ENCODE results near the gene OVCA2.
A peak's percentile ranks its signal among the peaks of the same experiment; 100 is the strongest.

OVCA2 gene

DNA sequence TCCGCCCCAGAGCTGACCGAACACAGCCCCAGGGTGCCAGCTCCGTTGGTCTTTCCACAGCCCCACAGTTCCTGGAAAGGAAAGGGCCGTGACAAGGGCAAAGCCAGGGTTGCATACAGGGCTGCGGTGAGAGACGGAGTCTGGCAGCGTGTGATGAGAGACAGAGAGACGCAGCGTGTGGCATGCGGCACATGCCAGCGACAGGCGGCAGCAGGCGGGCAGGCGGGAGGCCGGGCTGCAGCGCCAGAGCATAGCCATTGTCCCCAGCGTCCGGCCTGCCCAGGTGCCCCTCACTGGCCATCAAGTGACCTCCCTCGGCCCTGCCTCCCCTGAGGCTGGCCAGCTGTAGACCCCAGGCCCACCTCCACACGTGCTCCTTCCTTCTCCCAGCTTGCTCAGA is 25.3 kb upstream of the OVCA2 start:
- no peak overlapping the region for H3K4me3 ChIP-seq (ENCODE audit: extremely low read depth, insufficient read depth, low read length, poor library complexity, severe bottlenecking)
- WGBS, 2 experiments (ENCODE audit: insufficient coverage in 2 of 2), result 90 to 92% methylated on average over 17 to 20 of the region's 20 CpGs
- H3K4me1 ChIP-seq (ENCODE audit: control insufficient read depth, insufficient read depth, low read length, poor library complexity, severe bottlenecking), result peaks cover 3% of the 10 kb centered on the region
- no peak overlapping the region for H3K27ac ChIP-seq (ENCODE audit: low read depth, low read length, severe bottlenecking)
- no peaks in the 10 kb centered on the region for H3K9me3 ChIP-seq (ENCODE audit: control insufficient read depth, low read length)
- H3K36me3 ChIP-seq (ENCODE audit: control insufficient read depth, insufficient read depth, low read length), result no peaks in the 10 kb centered on the region

DNA sequence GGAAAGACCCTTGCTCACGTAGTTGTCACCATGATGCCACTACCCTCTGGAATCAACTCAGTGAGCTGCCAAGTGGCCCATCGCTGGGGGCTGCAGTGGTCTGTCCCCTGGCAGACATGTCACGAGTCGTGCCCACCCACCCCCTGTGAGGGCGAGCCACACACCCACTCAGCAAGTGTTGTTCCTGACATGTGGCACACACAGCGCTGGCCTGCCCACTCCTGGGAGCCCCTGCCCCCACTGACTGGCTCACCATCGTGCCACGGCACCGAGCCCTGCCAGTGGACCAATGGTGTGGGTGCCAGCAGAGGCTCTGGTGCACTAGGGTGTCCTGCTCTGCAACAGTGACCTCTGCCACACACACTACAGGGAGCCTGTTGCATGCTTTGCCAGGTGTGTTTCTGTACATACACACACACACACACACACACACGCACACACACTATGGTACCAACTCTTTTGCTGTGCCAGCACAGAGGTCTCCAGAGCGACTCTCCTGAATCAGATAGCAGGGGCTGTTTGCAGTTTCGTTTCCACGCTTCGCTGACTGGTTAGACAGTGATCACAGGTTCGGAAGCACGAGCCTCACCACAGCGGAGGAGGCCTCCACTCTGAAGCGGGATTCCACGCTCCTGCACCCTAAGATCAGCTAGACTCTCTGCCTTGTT is 24.4 kb upstream of the OVCA2 start:
- 92 to 93% methylated on average over 15 to 19 of the region's 19 CpGs for WGBS, 2 experiments (ENCODE audit: insufficient coverage in 2 of 2)

DNA sequence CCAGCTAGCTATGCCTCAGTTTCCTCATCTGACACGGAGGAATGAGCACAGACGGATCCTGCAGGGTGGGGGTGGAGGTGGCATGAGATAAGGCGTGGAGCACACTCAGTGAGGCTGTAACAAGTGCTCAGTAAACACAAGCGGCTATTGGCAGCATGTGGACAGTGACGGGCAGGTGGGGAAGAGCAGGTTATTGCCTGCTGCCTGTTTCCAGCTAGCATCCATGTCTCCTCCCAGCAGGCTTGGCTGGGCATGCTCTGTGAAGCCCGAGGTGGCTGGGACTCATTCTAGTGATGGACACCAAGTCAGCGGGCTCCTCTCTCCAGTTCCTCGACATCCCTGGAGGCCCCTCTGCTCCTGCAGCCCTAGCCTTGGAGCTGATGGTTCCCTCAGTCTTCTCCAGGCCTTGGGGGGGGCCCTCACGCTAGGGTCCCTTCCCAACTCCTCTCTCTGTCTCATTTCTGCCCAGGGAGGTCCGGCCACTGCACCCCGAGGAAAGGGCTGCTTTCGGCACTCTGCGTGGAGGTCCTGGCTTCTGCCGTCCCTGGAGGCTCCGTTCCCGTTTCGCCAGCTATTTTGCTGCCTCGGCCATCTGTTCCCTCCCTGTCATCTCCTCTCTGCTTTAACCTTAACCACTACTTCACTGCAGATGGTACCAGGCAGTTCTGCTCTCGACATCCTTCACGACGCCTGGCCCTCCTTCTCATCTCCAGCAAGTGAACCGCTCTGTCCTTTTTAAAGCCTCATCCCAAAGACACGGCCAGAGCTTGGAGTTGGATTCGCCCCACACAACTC is 22.9 kb upstream of the OVCA2 start:
- Histone ChIP-seq H3K27ac (ENCODE audit: low read depth, low read length, severe bottlenecking) (no peak overlapping the region), H3K9me3 (ENCODE audit: control insufficient read depth, low read length) (no peaks in the 10 kb centered on the region), H3K4me3 (ENCODE audit: extremely low read depth, insufficient read depth, low read length, poor library complexity, severe bottlenecking) (no peak overlapping the region), H3K36me3 (ENCODE audit: control insufficient read depth, insufficient read depth, low read length) (no peaks in the 10 kb centered on the region), H3K4me1 (ENCODE audit: control insufficient read depth, insufficient read depth, low read length, poor library complexity, severe bottlenecking) (no peaks in the 10 kb centered on the region)
- 81 to 87% methylated on average over 16 to 24 of the region's 24 CpGs for WGBS, 2 experiments (ENCODE audit: insufficient coverage in 2 of 2)

More for the DNA sequence above, 24.4 kb upstream of the OVCA2 start:
- Histone ChIP-seq H3K9me3 (ENCODE audit: control insufficient read depth, low read length) (no peaks in the 10 kb centered on the region), H3K36me3 (ENCODE audit: control insufficient read depth, insufficient read depth, low read length) (no peaks in the 10 kb centered on the region), H3K4me1 (ENCODE audit: control insufficient read depth, insufficient read depth, low read length, poor library complexity, severe bottlenecking) (no peaks in the 10 kb centered on the region), H3K4me3 (ENCODE audit: extremely low read depth, insufficient read depth, low read length, poor library complexity, severe bottlenecking) (no peak overlapping the region), H3K27ac (ENCODE audit: low read depth, low read length, severe bottlenecking) (no peak overlapping the region)

DNA sequence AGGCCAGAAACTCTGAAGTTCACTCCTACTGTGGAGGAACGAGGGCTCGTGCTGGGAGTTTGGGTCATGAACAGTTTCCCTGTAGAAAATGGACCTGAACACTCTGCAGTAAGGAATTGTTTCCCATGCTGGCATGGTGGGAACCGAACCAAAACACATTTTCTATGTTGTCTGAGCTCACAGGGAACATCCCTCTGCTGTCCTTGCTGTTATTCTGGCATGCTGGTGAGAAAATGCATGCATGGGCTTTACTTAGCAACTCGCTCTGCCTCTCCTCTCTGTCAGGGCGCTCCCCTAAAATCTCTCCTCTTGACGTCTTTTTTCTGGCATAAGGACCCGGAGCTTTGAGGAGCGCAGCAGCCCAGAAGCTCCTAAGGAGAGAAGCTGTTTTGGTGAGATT is 22.1 kb upstream of the OVCA2 start:
- Histone ChIP-seq H3K4me3 (ENCODE audit: extremely low read depth, insufficient read depth, low read length, poor library complexity, severe bottlenecking) (no peak overlapping the region), H3K27ac (ENCODE audit: low read depth, low read length, severe bottlenecking) (no peak overlapping the region), H3K36me3 (ENCODE audit: control insufficient read depth, insufficient read depth, low read length) (no peaks in the 10 kb centered on the region), H3K9me3 (ENCODE audit: control insufficient read depth, low read length) (no peaks in the 10 kb centered on the region), H3K4me1 (ENCODE audit: control insufficient read depth, insufficient read depth, low read length, poor library complexity, severe bottlenecking) (no peaks in the 10 kb centered on the region)
- WGBS, 2 experiments (ENCODE audit: insufficient coverage in 2 of 2), result 92 to 94% methylated on average over 5 to 7 of the region's 8 CpGs

DNA sequence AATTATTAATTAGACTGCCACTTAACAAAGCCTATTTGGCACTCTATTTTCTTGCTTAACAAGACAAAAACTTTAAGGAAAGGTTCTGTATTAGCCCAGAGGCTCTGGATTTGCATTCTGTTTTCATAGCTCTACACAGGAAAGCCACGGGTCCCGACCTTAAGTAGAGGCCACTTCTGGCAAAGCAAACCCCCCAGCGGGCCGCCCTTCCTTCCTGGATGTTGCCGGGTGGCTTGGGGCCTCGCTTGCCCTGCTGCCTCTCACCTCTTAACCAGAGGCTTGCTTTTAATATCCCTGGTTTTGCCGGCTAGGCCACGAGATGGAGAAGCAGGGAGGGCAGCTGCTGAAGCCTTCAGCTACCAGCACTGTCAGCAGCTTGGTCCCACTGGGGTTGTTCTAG is 21.1 kb upstream of the OVCA2 start:
- no peaks in the 10 kb centered on the region for H3K4me1 ChIP-seq (ENCODE audit: control insufficient read depth, insufficient read depth, low read length, poor library complexity, severe bottlenecking)
- WGBS, 2 experiments (ENCODE audit: insufficient coverage in 2 of 2), result 40 to 78% methylated on average over 1 to 8 of the region's 8 CpGs
- no peak overlapping the region for H3K4me3 ChIP-seq (ENCODE audit: extremely low read depth, insufficient read depth, low read length, poor library complexity, severe bottlenecking)
- H3K27ac ChIP-seq (ENCODE audit: low read depth, low read length, severe bottlenecking), result no peak overlapping the region
- H3K36me3 ChIP-seq (ENCODE audit: control insufficient read depth, insufficient read depth, low read length), result no peaks in the 10 kb centered on the region
- no peaks in the 10 kb centered on the region for H3K9me3 ChIP-seq (ENCODE audit: control insufficient read depth, low read length)

DNA sequence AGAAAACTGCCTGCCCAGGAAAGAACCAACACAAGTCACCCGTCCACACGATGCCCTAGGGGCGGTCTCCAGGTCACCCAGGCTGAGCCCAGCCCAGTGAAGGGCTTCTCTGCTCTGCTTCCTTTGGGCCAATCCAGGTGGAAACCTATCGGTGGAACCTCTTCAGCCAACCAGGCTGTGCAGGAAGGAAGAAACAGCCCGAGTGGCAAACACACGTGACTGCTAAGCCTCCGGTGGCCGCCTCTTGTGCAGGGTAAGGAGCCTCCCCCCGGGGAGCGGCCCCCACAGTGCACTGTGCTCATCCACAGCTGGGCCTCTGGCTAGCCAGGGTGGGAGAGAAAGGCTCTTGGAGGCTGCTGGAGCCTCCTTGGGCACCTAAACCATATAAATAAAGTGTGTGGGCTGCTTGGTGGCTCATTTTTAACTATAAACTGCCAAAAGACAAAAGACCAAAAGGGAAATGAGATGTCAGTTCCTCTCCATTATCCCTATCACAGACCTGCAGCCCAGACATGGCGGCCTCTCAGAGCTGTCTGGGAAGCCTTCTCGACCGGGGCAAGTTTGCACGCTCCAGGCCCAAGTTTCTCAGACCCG is 19.1 kb upstream of the OVCA2 start:
- Histone ChIP-seq H3K27ac (ENCODE audit: low read depth, low read length, severe bottlenecking) (no peak overlapping the region), H3K36me3 (ENCODE audit: control insufficient read depth, insufficient read depth, low read length) (no peaks in the 10 kb centered on the region), H3K4me1 (ENCODE audit: control insufficient read depth, insufficient read depth, low read length, poor library complexity, severe bottlenecking) (no peaks in the 10 kb centered on the region), H3K4me3 (ENCODE audit: extremely low read depth, insufficient read depth, low read length, poor library complexity, severe bottlenecking) (no peak overlapping the region), H3K9me3 (ENCODE audit: control insufficient read depth, low read length) (no peaks in the 10 kb centered on the region)
- WGBS, 2 experiments (ENCODE audit: insufficient coverage in 2 of 2), result 88 to 90% methylated on average over 13 to 14 of the region's 15 CpGs

GRCh38 chr17:2023256-2023655 is 18.6 kb upstream of the OVCA2 start:
- Histone ChIP-seq H3K27ac (ENCODE audit: low read depth, low read length, severe bottlenecking) (no peak overlapping the region), H3K9me3 (ENCODE audit: control insufficient read depth, low read length) (no peaks in the 10 kb centered on the region), H3K4me1 (ENCODE audit: control insufficient read depth, insufficient read depth, low read length, poor library complexity, severe bottlenecking) (no peaks in the 10 kb centered on the region), H3K4me3 (ENCODE audit: extremely low read depth, insufficient read depth, low read length, poor library complexity, severe bottlenecking) (no peak overlapping the region), H3K36me3 (ENCODE audit: control insufficient read depth, insufficient read depth, low read length) (no peaks in the 10 kb centered on the region)
- 32 to 40% methylated on average over 9 to 14 of the region's 16 CpGs for WGBS, 2 experiments (ENCODE audit: insufficient coverage in 2 of 2)

DNA sequence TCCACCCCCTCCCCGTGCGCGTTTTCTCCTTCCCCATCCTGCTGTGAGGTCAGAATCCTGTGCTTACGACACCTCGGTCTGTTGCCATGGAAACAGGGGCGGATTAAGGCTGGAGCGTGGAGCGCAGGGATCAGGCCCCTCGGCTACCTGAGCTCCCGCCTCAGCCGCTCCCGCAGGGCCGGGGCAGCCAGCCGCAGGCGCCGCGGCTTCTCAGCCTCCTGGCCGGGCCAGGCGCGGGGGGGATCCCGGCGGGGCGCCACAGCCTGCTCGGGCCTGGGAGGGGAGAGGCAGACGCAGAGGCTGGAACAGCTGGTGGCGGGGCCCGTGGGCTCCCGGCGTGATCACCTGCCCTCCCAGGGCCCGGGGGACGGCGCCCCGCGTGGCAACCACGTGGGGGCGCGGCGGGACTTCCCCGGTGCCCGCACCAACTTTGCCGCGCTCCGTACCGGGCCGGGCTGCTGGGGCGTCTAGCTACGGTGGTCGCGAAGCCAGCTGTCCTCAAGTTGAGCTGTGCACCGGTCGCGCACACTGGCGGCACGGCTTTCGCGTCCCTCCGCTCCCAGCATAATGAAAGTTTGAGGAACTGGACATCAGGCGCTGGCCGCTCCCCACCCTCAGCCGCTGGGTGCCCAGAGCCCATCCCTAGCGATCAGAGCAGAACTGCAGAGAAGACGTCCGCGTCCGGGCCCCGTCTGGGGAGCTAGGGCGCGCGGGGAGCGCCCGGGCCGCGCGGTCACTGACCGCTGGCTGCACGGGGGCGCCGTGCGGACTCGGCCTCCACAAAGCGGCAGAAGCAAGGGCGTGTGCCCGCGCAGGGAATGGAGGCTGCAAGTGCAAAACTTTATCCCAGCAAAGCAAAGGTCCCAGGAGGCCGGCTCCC is 17.9 kb upstream of the OVCA2 start:
- Histone ChIP-seq H3K36me3 (ENCODE audit: control insufficient read depth, insufficient read depth, low read length) (no peaks in the 10 kb centered on the region), H3K4me1 (ENCODE audit: control insufficient read depth, insufficient read depth, low read length, poor library complexity, severe bottlenecking) (no peaks in the 10 kb centered on the region), H3K27ac (ENCODE audit: low read depth, low read length, severe bottlenecking) (no peak overlapping the region), H3K9me3 (ENCODE audit: control insufficient read depth, low read length) (no peaks in the 10 kb centered on the region), H3K4me3 (ENCODE audit: extremely low read depth, insufficient read depth, low read length, poor library complexity, severe bottlenecking) (peak overlapping the region; percentile 42)
- WGBS, 2 experiments (ENCODE audit: insufficient coverage in 2 of 2), result 2% methylated on average over 59 to 74 of the region's 85 CpGs

- Histone ChIP-seq H3K27ac (ENCODE audit: low read depth, low read length, severe bottlenecking) (no peak overlapping the region), H3K36me3 (ENCODE audit: control insufficient read depth, insufficient read depth, low read length) (no peaks in the 10 kb centered on the region), H3K9me3 (ENCODE audit: control insufficient read depth, low read length) (no peaks in the 10 kb centered on the region), H3K4me3 (ENCODE audit: extremely low read depth, insufficient read depth, low read length, poor library complexity, severe bottlenecking) (peak overlapping the region; percentile 42), H3K4me1 (ENCODE audit: control insufficient read depth, insufficient read depth, low read length, poor library complexity, severe bottlenecking) (no peaks in the 10 kb centered on the region)
- 0 to 1% methylated on average over 69 to 70 of the region's 73 CpGs for WGBS, 2 experiments (ENCODE audit: insufficient coverage in 2 of 2)
Measured at GRCh38 chr17:2024572-2025219, 17.1 kb upstream of the OVCA2 start.

- Histone ChIP-seq H3K9me3 (ENCODE audit: control insufficient read depth, low read length) (no peaks in the 10 kb centered on the region), H3K36me3 (ENCODE audit: control insufficient read depth, insufficient read depth, low read length) (no peaks in the 10 kb centered on the region), H3K27ac (ENCODE audit: low read depth, low read length, severe bottlenecking) (no peak within 1 kb of the TSS), H3K4me3 (ENCODE audit: extremely low read depth, insufficient read depth, low read length, poor library complexity, severe bottlenecking) (peak within 1 kb of the TSS; percentile 42), H3K4me1 (ENCODE audit: control insufficient read depth, insufficient read depth, low read length, poor library complexity, severe bottlenecking) (no peaks in the 10 kb centered on the region)
- 0 to 1% methylated on average over 21 to 37 of the region's 47 CpGs for WGBS, 2 experiments (ENCODE audit: insufficient coverage in 2 of 2)
Measured at GRCh38 chr17:2025220-2025621, 16.6 kb upstream of the OVCA2 start, which contains the start of gene RTN4RL1. Gene RTN4RL1, minus strand, starts transcription at chr17:2025334. Its CDS starts 469 bp downstream, at chr17:2024865.

All from mesodermal cell (in vitro differentiated cells).